GM21360 (cell line): Measurements from ENCODE around the gene MSMP.

Experiments
- ATAC-seq: cut with Tn5 transposase; IDR thresholded peaks from one replicate; pipeline ENCODE4 v1.9.1; 2021; ENCODE audit warnings: mild to moderate bottlenecking, moderate library complexity; ENCODE audit not compliant: unreplicated experiment

The MSMP gene

GRCh38 chr9:35754264-35754663 is at the start of gene MSMP:
Gene MSMP, minus strand, starts transcription at chr9:35754276. Its CDS starts 147 bp downstream, at chr9:35754129.
- ATAC-seq = no peak

GRCh38 chr9:35801328-35802128 is 47.5 kb upstream of the MSMP start:
- no peak for ATAC-seq

GRCh38 chr9:35800530-35800929 is 46.5 kb upstream of the MSMP start:
- no peak for ATAC-seq

- peak; percentile 46 for ATAC-seq
Measured at GRCh38 chr9:35798658-35799374, 44.7 kb upstream of the MSMP start.

- ATAC-seq = no peak
Measured at GRCh38 chr9:35797311-35798109, 43.4 kb upstream of the MSMP start.

- ATAC-seq = no peak
Measured at GRCh38 chr9:35795695-35796094, 41.6 kb upstream of the MSMP start.

GRCh38 chr9:35793461-35793860 is 39.4 kb upstream of the MSMP start:
- no peak for ATAC-seq

GRCh38 chr9:35792826-35793225 is 38.8 kb upstream of the MSMP start:
- no peak for ATAC-seq

- no peak for ATAC-seq
Measured at GRCh38 chr9:35792024-35792813, 38.1 kb upstream of the MSMP start.

- no peak for ATAC-seq
Measured at GRCh38 chr9:35791297-35791921, 37.3 kb upstream of the MSMP start, which contains the start of gene NPR2. Gene NPR2, plus strand, starts transcription at chr9:35791591. Its CDS starts 818 bp downstream, at chr9:35792409.

GRCh38 chr9:35790385-35791296 is 36.6 kb upstream of the MSMP start:
- no peak for ATAC-seq

GRCh38 chr9:35790025-35790384 is 35.9 kb upstream of the MSMP start:
- no peak for ATAC-seq

- ATAC-seq = no peak
Measured at GRCh38 chr9:35789541-35789940, 35.5 kb upstream of the MSMP start.

GRCh38 chr9:35783418-35783817 is 29.3 kb upstream of the MSMP start:
- ATAC-seq = no peak

GRCh38 chr9:35781066-35781465 is 27.0 kb upstream of the MSMP start:
- ATAC-seq = no peak

- ATAC-seq = no peak
Measured at GRCh38 chr9:35778496-35778895, 24.4 kb upstream of the MSMP start.

- no peak for ATAC-seq
Measured at GRCh38 chr9:35776018-35776417, 21.9 kb upstream of the MSMP start.

- no peak for ATAC-seq
Measured at GRCh38 chr9:35774907-35775635, 21.0 kb upstream of the MSMP start.
